Measurements from ENCODE around the gene CEPT1. TPM values are rescaled to one million over a fixed set of nuclear protein-coding genes. Genes with fewer than 3 reads are reported as not detected.
"Not testable (repeated sequence)": the region's sequence is repeated elsewhere in the genome, so short reads cannot be mapped to it uniquely, and the experiment has no call there.

The CEPT1 gene
- polyA plus RNA-seq, 1 donor, result 25.8 TPM

- no peak for DNase-seq (ENCODE audit: low read depth)
Measured at GRCh38 chr1:111209622-111210021, 69.6 kb downstream of the CEPT1 start.

- DNase-seq (ENCODE audit: low read depth), result no peak
Measured at GRCh38 chr1:111211921-111212320, 71.9 kb downstream of the CEPT1 start.

- DNase-seq (ENCODE audit: low read depth), result no peak
Measured at GRCh38 chr1:111212634-111213335, 72.8 kb downstream of the CEPT1 start.

- no peak for DNase-seq (ENCODE audit: low read depth)
Measured at GRCh38 chr1:111213412-111213811, 73.4 kb downstream of the CEPT1 start.

- no peak for DNase-seq (ENCODE audit: low read depth)
Measured at GRCh38 chr1:111214074-111214801, 74.2 kb downstream of the CEPT1 start.

GRCh38 chr1:111214884-111215283 is 74.9 kb downstream of the CEPT1 start:
- DNase-seq (ENCODE audit: low read depth), result no peak

- DNase-seq (ENCODE audit: low read depth), result not testable (repeated sequence)
Measured at GRCh38 chr1:111215285-111215684, 75.3 kb downstream of the CEPT1 start.

GRCh38 chr1:111216751-111217150 is 76.7 kb downstream of the CEPT1 start:
- DNase-seq (ENCODE audit: low read depth), result no peak

GRCh38 chr1:111217183-111217910 is 77.3 kb downstream of the CEPT1 start:
- DNase-seq (ENCODE audit: low read depth), result no peak

GRCh38 chr1:111218701-111219556 is 78.9 kb downstream of the CEPT1 start:
- DNase-seq (ENCODE audit: low read depth), result no peak

- no peak for DNase-seq (ENCODE audit: low read depth)
Measured at GRCh38 chr1:111219557-111220286, 79.7 kb downstream of the CEPT1 start.

- DNase-seq (ENCODE audit: low read depth), result no peak
Measured at GRCh38 chr1:111220302-111220890, 80.4 kb downstream of the CEPT1 start.

- no peak for DNase-seq (ENCODE audit: low read depth)
Measured at GRCh38 chr1:111221276-111221632, 81.2 kb downstream of the CEPT1 start.

- no peak for DNase-seq (ENCODE audit: low read depth)
Measured at GRCh38 chr1:111221633-111222291, 81.7 kb downstream of the CEPT1 start.

- DNase-seq (ENCODE audit: low read depth), result no peak
Measured at GRCh38 chr1:111222308-111223125, 82.5 kb downstream of the CEPT1 start.

GRCh38 chr1:111223126-111223685 is 83.2 kb downstream of the CEPT1 start:
- DNase-seq (ENCODE audit: low read depth), result no peak

GRCh38 chr1:111225091-111225490 is 85.1 kb downstream of the CEPT1 start:
- DNase-seq (ENCODE audit: low read depth), result no peak

GRCh38 chr1:111225717-111226400 is 85.8 kb downstream of the CEPT1 start:
- no peak for DNase-seq (ENCODE audit: low read depth)
